Prostate gland (tissue), 2 donors: ENCODE results near the gene PRCP. TPM values are rescaled to one million over a fixed set of nuclear protein-coding genes. Genes with fewer than 3 reads are reported as not detected.

ENCODE experiments used
- DNase-seq: peaks from one replicate; pipeline ENCODE4 v3.0.0-alpha.2; 2019; ENCODE audit warnings: low spot score
- H3K27ac ChIP-seq, 2 donors: fragments of 200-600 bp; sonication (generic); 2 replicates each; pipeline ENCODE4 v1.5.1; 2017 to 2019
- H3K27me3 ChIP-seq: fragments of 200-600 bp; sonication (generic); replicated peaks from 2 replicates; pipeline ENCODE4 v1.5.1; 2019; ENCODE audit not compliant: insufficient read depth
- H3K36me3 ChIP-seq, 2 donors: fragments of 200-600 bp; sonication (generic); 1 replicate in 1 of 2; 2 replicates in 1 of 2; pipeline versions ENCODE4 v1.5.1 to v1.8.1; 2017 to 2019
- H3K4me1 ChIP-seq: fragments of 200-600 bp; sonication (generic); replicated peaks from 2 replicates; pipeline ENCODE4 v1.5.1; 2019
- H3K4me3 ChIP-seq, 2 donors: fragments of 200-600 bp; sonication (generic); 2 replicates each; pipeline ENCODE4 v1.5.1; 2017 to 2019
- H3K9me3 ChIP-seq: fragments of 200-600 bp; sonication (generic); 2 replicates; pipeline ENCODE4 v1.5.1; 2017
- POLR2A ChIP-seq: fragments of 450-650 bp; IDR thresholded peaks from one replicate; pipeline ENCODE4 v1.6.1; 2016; ENCODE audit warnings: antibody characterized with exemption, mild to moderate bottlenecking
- POLR2AphosphoS5 ChIP-seq: sonication (generic); formaldehyde crosslinking; IDR thresholded peaks from one replicate; pipeline ENCODE4 v1.6.1; 2017; ENCODE audit warnings: antibody characterized with exemption
- WGBS: methylation state at CpG from one replicate; pipeline ENCODE4 v1.1.5; 2018; 5-methylcytosine and 5-hydroxymethylcytosine counted together
- intact Hi-C: fragments of 100-400 bp; cut with DNase I; formaldehyde crosslinking; loops from one replicate; pipeline ENCODE4 v1.14.2; 2022
- total RNA-seq, 2 donors: library from RNA; depleted of rRNA; stranded (reverse); fragments of >200 nt; gene quantifications; one replicate each; pipeline ENCODE4 v1.1.0, GENCODE V29; 2016
- TF ChIP-seq, protein P1 (sequence below), 4 experiments: fragments of 200-600 bp in 2 of 4; fragments of 450-650 bp in 2 of 4; sonication (generic) in 2 of 4; IDR thresholded peaks; 1 replicate in 3 of 4; 2 replicates in 1 of 4; pipeline ENCODE4 v1.5.1; 2016 to 2019; ENCODE audit warnings: antibody characterized with exemption in 4 of 4, mild to moderate bottlenecking in 2 of 4, moderate library complexity in 2 of 4

Gene PRCP
- total RNA-seq, 2 donors from 2014 or later = 41.8 to 67.7 TPM

DNA sequence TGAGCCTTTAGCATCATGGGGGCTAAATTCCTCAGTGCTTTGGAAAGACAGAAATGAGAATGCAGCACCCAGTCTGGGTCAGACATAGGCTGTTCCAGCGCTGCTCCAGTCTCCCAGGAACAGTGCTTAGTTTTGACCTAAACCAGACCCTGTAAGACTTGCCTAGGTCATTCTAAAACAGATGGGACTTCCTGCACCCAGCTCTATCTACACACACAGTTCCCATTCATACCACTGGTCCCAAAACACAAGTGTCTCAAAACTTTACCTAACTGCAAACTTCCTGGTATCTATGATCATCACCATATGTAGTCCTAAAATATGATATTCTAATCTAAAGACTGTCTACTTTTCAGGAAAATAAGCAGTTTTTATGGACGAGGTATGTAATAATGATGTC, 37.9 kb downstream of the PRCP start:
- Histone ChIP-seq H3K36me3 (no peaks in the 10 kb centered on the region), H3K27ac (no peak overlapping the region), H3K27me3 (no peaks in the 10 kb centered on the region), H3K4me3 (no peak overlapping the region), H3K4me1 (no peaks in the 10 kb centered on the region), H3K9me3 (no peaks in the 10 kb centered on the region)
- DNase-seq = no peak
- no peak for TF ChIP-seq POLR2A
- TF ChIP-seq, protein P1, sequence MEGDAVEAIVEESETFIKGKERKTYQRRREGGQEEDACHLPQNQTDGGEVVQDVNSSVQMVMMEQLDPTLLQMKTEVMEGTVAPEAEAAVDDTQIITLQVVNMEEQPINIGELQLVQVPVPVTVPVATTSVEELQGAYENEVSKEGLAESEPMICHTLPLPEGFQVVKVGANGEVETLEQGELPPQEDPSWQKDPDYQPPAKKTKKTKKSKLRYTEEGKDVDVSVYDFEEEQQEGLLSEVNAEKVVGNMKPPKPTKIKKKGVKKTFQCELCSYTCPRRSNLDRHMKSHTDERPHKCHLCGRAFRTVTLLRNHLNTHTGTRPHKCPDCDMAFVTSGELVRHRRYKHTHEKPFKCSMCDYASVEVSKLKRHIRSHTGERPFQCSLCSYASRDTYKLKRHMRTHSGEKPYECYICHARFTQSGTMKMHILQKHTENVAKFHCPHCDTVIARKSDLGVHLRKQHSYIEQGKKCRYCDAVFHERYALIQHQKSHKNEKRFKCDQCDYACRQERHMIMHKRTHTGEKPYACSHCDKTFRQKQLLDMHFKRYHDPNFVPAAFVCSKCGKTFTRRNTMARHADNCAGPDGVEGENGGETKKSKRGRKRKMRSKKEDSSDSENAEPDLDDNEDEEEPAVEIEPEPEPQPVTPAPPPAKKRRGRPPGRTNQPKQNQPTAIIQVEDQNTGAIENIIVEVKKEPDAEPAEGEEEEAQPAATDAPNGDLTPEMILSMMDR (IDR thresholded peaks at IDR 0.05) = no peak
- no peak for TF ChIP-seq POLR2AphosphoS5
- intact Hi-C loops = loop anchor here (5.0 kb wide), 1 partner anchor 140 kb away; no protein-coding TSS in a partner anchor
- WGBS = 85% methylated on average over 2 of the region's 2 CpGs

DNA sequence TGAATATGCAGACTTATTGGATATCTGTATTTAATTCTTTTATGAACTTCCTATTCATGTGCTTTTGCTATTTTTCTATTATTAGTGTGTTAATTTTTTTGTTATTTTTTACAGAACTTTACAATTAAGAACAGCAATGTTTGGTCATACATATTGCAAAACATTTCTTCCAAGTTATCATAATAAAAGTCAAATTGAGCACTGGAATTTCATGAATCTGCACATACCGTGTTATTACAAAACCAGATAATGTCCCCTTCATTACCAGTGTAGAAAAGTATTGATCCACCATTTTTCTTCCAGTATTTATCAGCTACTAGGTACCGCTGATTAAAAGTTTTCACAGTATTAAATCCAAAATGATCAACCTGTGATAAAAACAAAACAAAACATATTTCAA, 40.5 kb downstream of the PRCP start:
- WGBS = 92% methylated on average over 2 of the region's 2 CpGs
- no peak overlapping the region for H3K27ac ChIP-seq
- intact Hi-C loops = loop anchor here (5.0 kb wide), 1 partner anchor 137 kb away; no protein-coding TSS in a partner anchor

GRCh38 chr11:82858556-82859091, 41.6 kb downstream of the PRCP start:
- intact Hi-C loops = no loop called here
- H3K4me3 ChIP-seq = no peak overlapping the region
- H3K9me3 ChIP-seq = no peaks in the 10 kb centered on the region
- no peak overlapping the region for H3K27ac ChIP-seq
- no peak for TF ChIP-seq POLR2AphosphoS5
- TF ChIP-seq, protein P1 (IDR thresholded peaks at IDR 0.05) = no peak
- TF ChIP-seq POLR2A = no peak
- no peaks in the 10 kb centered on the region for H3K27me3 ChIP-seq
- no peaks in the 10 kb centered on the region for H3K4me1 ChIP-seq
- H3K36me3 ChIP-seq = no peaks in the 10 kb centered on the region
- no peak for DNase-seq
- WGBS = 34% methylated on average over 1 of the region's 1 CpG

More for the DNA sequence above, 40.5 kb downstream of the PRCP start:
- no peaks in the 10 kb centered on the region for H3K36me3 ChIP-seq
- TF ChIP-seq, protein P1 (IDR thresholded peaks at IDR 0.05) = no peak
- H3K27me3 ChIP-seq = no peaks in the 10 kb centered on the region
- no peak overlapping the region for H3K4me3 ChIP-seq
- no peaks in the 10 kb centered on the region for H3K9me3 ChIP-seq
- no peaks in the 10 kb centered on the region for H3K4me1 ChIP-seq
- no peak for DNase-seq

DNA sequence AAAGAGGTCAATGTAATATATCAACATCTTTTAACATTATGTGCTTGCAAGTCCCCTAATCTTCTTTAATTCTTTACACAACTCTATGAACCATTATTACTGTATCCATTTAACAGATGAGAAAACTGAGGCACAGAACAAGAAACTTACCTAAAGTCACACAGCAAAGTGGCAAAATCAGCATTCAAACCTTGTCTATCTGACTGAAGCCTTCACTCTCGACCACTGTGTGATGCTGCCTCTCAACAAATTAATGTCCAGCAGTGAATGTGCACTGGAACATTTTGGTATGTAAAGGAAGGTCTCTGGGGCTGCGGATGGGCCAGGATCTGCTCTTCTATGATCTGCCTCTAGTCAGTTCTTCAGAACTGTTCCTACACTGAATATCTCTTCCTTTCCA, 42.1 kb downstream of the PRCP start:
- Histone ChIP-seq H3K27me3 (no peaks in the 10 kb centered on the region), H3K4me3 (no peak overlapping the region), H3K27ac (no peak overlapping the region), H3K36me3 (no peaks in the 10 kb centered on the region), H3K4me1 (no peaks in the 10 kb centered on the region), H3K9me3 (no peaks in the 10 kb centered on the region)
- DNase-seq = no peak
- 85% methylated on average over 2 of the region's 2 CpGs for WGBS
- no peak for TF ChIP-seq POLR2A
- no peak for TF ChIP-seq POLR2AphosphoS5
- TF ChIP-seq, protein P1 (IDR thresholded peaks at IDR 0.05) = no peak
- intact Hi-C loops = no loop called here

DNA sequence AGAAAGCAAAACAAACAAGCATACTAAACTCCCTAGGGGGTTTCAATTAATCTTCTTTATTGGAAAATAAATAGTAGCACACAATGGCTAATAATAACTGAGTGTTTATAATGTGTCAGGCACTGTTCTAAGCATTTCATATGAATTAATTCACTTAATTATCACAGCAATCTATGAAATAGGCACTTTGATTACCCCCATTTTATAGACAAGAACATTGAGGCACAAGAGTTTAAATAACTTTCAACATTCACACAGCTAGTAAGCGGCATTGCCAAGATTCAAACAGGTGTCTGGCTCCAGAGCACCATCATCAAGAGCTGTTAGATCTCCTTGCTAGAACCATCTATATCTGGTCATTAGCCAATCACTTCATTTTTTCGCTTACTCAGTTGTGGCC, 43.1 kb downstream of the PRCP start:
- no peak for DNase-seq
- no peak for TF ChIP-seq POLR2A
- TF ChIP-seq, protein P1 (IDR thresholded peaks at IDR 0.05) = no peak
- no peak for TF ChIP-seq POLR2AphosphoS5
- WGBS = 98% methylated on average over 2 of the region's 2 CpGs
- H3K27me3 ChIP-seq = no peaks in the 10 kb centered on the region
- H3K36me3 ChIP-seq = no peaks in the 10 kb centered on the region
- H3K4me1 ChIP-seq = no peaks in the 10 kb centered on the region
- H3K4me3 ChIP-seq = no peak overlapping the region
- H3K27ac ChIP-seq = no peak overlapping the region
- H3K9me3 ChIP-seq = no peaks in the 10 kb centered on the region
- intact Hi-C loops = no loop called here
